Measurements from ENCODE around the gene ISG20.

- TF ChIP-seq, protein P1, sequence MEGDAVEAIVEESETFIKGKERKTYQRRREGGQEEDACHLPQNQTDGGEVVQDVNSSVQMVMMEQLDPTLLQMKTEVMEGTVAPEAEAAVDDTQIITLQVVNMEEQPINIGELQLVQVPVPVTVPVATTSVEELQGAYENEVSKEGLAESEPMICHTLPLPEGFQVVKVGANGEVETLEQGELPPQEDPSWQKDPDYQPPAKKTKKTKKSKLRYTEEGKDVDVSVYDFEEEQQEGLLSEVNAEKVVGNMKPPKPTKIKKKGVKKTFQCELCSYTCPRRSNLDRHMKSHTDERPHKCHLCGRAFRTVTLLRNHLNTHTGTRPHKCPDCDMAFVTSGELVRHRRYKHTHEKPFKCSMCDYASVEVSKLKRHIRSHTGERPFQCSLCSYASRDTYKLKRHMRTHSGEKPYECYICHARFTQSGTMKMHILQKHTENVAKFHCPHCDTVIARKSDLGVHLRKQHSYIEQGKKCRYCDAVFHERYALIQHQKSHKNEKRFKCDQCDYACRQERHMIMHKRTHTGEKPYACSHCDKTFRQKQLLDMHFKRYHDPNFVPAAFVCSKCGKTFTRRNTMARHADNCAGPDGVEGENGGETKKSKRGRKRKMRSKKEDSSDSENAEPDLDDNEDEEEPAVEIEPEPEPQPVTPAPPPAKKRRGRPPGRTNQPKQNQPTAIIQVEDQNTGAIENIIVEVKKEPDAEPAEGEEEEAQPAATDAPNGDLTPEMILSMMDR (conservative IDR thresholded peaks at IDR 0.05 in 1 of 2, IDR thresholded peaks at IDR 0.05 in 1 of 2; ENCODE audit: extremely low read depth in 1 of 2, insufficient read depth in 1 of 2, low read depth in 1 of 2, low read length in 2 of 2), result no peak
- TF ChIP-seq EZH2 (IDR thresholded peaks at IDR 0.05; ENCODE audit: borderline replicate concordance, low read length), result no peak
Observed at GRCh38 chr15:88655800-88656488, 17.1 kb downstream of the ISG20 start.

All from mammary epithelial cell (primary cell).